Brain microvascular endothelial cell (primary cell): ENCODE measurements around the gene PRKCH.

ENCODE experiments used
- DNase-seq: peaks from one replicate; pipeline ENCODE4 v3.0.0-alpha.2; 2020
- H3K27ac ChIP-seq: fragments of 250-450 bp; sonication (Bioruptor Pico); 2 replicates; pipeline ENCODE4 v1.5.1; 2020; ENCODE audit warnings: mild to moderate bottlenecking, moderate library complexity
- H3K27me3 ChIP-seq: fragments of 250-450 bp; sonication (Bioruptor Pico); replicated peaks from 2 replicates; pipeline ENCODE4 v1.5.1; 2020; ENCODE audit warnings: mild to moderate bottlenecking
- H3K36me3 ChIP-seq: fragments of 250-450 bp; sonication (Bioruptor Pico); replicated peaks from 2 replicates; pipeline ENCODE4 v1.5.1; 2020; ENCODE audit warnings: mild to moderate bottlenecking
- H3K4me3 ChIP-seq: 2 replicates; pipeline ENCODE4 v1.5.1; 2011; ENCODE audit warnings: low read depth, mild to moderate bottlenecking, control low read depth, low read length, moderate library complexity
- CTCF ChIP-seq: IDR thresholded peaks from 2 replicates; pipeline ENCODE4 v1.5.1; 2011; ENCODE audit warnings: low read depth, mild to moderate bottlenecking, moderate library complexity, low read length, control low read depth, inconsistent platforms; ENCODE audit errors: missing control alignments
- in situ Hi-C: cut with HindIII; loops from 2 replicates; pipeline ENCODE4 v1.10.0; 2017; ENCODE audit warnings: low sequenced_read_pairs, low pct_ligation_motif_present

Gene PRKCH

GRCh38 chr14:61338457-61338856 lies 17.1 kb downstream of the PRKCH start:
- TF ChIP-seq CTCF = no peak
- no peak for DNase-seq
- in situ Hi-C loops = no loop called here
- Histone ChIP-seq H3K4me3 (no peak overlapping the region), H3K27me3 (no peaks in the 10 kb centered on the region), H3K27ac (no peak overlapping the region), H3K36me3 (no peaks in the 10 kb centered on the region)

- no peak for DNase-seq
- Histone ChIP-seq H3K36me3 (no peaks in the 10 kb centered on the region), H3K27me3 (no peaks in the 10 kb centered on the region), H3K27ac (no peak overlapping the region), H3K4me3 (no peak overlapping the region)
- TF ChIP-seq CTCF = no peak
- in situ Hi-C loops = no loop called here
Observed at GRCh38 chr14:61341275-61342206, 20.2 kb downstream of the PRKCH start.

- TF ChIP-seq CTCF = no peak
- no peaks in the 10 kb centered on the region for H3K27me3 ChIP-seq
- H3K27ac ChIP-seq = no peak overlapping the region
- no peak for DNase-seq
- no peaks in the 10 kb centered on the region for H3K36me3 ChIP-seq
- H3K4me3 ChIP-seq = no peak overlapping the region
- in situ Hi-C loops = no loop called here
Observed at GRCh38 chr14:61342486-61342885, 21.1 kb downstream of the PRKCH start.

- in situ Hi-C loops = no loop called here
- TF ChIP-seq CTCF = no peak
- H3K36me3 ChIP-seq = no peaks in the 10 kb centered on the region
- H3K4me3 ChIP-seq = no peak overlapping the region
- DNase-seq = no peak
- H3K27ac ChIP-seq = no peak overlapping the region
- no peaks in the 10 kb centered on the region for H3K27me3 ChIP-seq
Observed at GRCh38 chr14:61342932-61343331, 21.6 kb downstream of the PRKCH start.

- Histone ChIP-seq H3K4me3 (no peak overlapping the region), H3K27ac (no peak overlapping the region), H3K27me3 (no peaks in the 10 kb centered on the region), H3K36me3 (no peaks in the 10 kb centered on the region)
- in situ Hi-C loops = no loop called here
- TF ChIP-seq CTCF = no peak
- no peak for DNase-seq
Observed at GRCh38 chr14:61343471-61343870, 22.1 kb downstream of the PRKCH start.
